OCI-LY7 (cell line): Measurements from ENCODE around the gene RPUSD3. TPM values are rescaled to one million over a fixed set of nuclear protein-coding genes. Genes with fewer than 3 reads are reported as not detected.
"Not testable (repeated sequence)": the region's sequence is repeated elsewhere in the genome, so short reads cannot be mapped to it uniquely, and the experiment has no call there.

Source experiments
- BruUV-seq: library from RNA; stranded (reverse); fragments of 400-500 nt; replicated peaks from 2 replicates; lab custom pipeline; 2021; lab: Mats Ljungman, UMichigan
- CTCF ChIA-PET: fragments of 300-600 bp; sonication (Branson Sonifier 250); formaldehyde crosslinking; loops from one replicate; lab custom pipeline; 2022; ENCODE audit warnings: antibody characterized with exemption; ENCODE audit not compliant: unreplicated experiment; lab: Charles Lee
- POLR2A ChIA-PET: fragments of 300-600 bp; sonication (Branson Sonifier 250); formaldehyde crosslinking; loops from one replicate; lab custom pipeline; 2022; ENCODE audit warnings: antibody characterized with exemption; lab: Charles Lee
- DNase-seq: peaks from one replicate; pipeline ENCODE4 v3.0.0-alpha.2; 2015; ENCODE audit warnings: low spot score
- H2AFZ ChIP-seq: fragments of 200-600 bp; sonication (generic), shearing (Covaris generic); 2 replicates; pipeline ENCODE4 v1.6.1; 2014; ENCODE audit warnings: mild to moderate bottlenecking, antibody characterized with exemption, low read length, moderate library complexity
- H3K27ac ChIP-seq: fragments of 200-600 bp; sonication (generic); 2 replicates; pipeline ENCODE4 v1.5.1; 2014; ENCODE audit warnings: mixed run types, low read depth, mild to moderate bottlenecking, moderate library complexity, low read length, inconsistent platforms; ENCODE audit not compliant: poor library complexity, severe bottlenecking
- H3K36me3 ChIP-seq: fragments of 200-600 bp; sonication (generic); 2 replicates; pipeline ENCODE4 v1.6.1; 2014; ENCODE audit warnings: mild to moderate bottlenecking, antibody characterized with exemption, low read length, moderate library complexity, mixed read lengths; ENCODE audit not compliant: insufficient read depth
- H3K4me1 ChIP-seq: fragments of 200-600 bp; sonication (generic); 2 replicates; pipeline ENCODE4 v1.5.1; 2014; ENCODE audit warnings: mild to moderate bottlenecking, low read length; ENCODE audit not compliant: insufficient read depth, poor library complexity, severe bottlenecking
- H3K4me2 ChIP-seq: fragments of 200-600 bp; sonication (generic); 2 replicates; pipeline ENCODE4 v1.6.1; 2014; ENCODE audit warnings: mild to moderate bottlenecking, low read length
- H3K4me3 ChIP-seq: fragments of 200-600 bp; sonication (generic); 2 replicates; pipeline ENCODE4 v1.5.1; 2014; ENCODE audit warnings: mild to moderate bottlenecking, low read depth, low read length; ENCODE audit not compliant: poor library complexity, severe bottlenecking
- H3K79me2 ChIP-seq: fragments of 200-600 bp; sonication (generic); 2 replicates; pipeline ENCODE4 v1.6.1; 2016; ENCODE audit warnings: low read depth, mild to moderate bottlenecking, low read length, moderate library complexity, mixed read lengths; ENCODE audit not compliant: insufficient read depth
- H3K9me2 ChIP-seq: fragments of 200-600 bp; sonication (generic); 2 replicates; pipeline ENCODE4 v1.6.1; 2016; ENCODE audit warnings: mild to moderate bottlenecking, low read length, mixed read lengths; ENCODE audit not compliant: insufficient read depth
- H3K9me3 ChIP-seq: fragments of 200-600 bp; sonication (generic); 2 replicates; pipeline ENCODE4 v1.6.1; 2014; ENCODE audit warnings: mild to moderate bottlenecking, mixed run types, low read length, mixed read lengths
- H4K20me1 ChIP-seq: fragments of 200-600 bp; sonication (generic); 2 replicates; pipeline ENCODE4 v1.6.1; 2014; ENCODE audit warnings: mild to moderate bottlenecking, antibody characterized with exemption, low read length, moderate library complexity, mixed read lengths; ENCODE audit not compliant: insufficient read depth
- EZH2phosphoT487 ChIP-seq: fragments of 200-600 bp; sonication (generic); IDR thresholded peaks from 2 replicates; pipeline ENCODE4 v1.6.1; 2018; ENCODE audit warnings: low read depth, borderline replicate concordance, mild to moderate bottlenecking, mixed run types, antibody characterized with exemption, low read length, moderate library complexity, mixed read lengths
- intact Hi-C: fragments of 100-400 bp; cut with micrococcal nuclease; formaldehyde crosslinking; loops from one replicate; pipeline ENCODE4 v1.10.0; 2022; ENCODE audit not compliant: unreplicated experiment
- total RNA-seq, 2 experiments: library from RNA; depleted of rRNA in 1 of 2; stranded (reverse); fragments of >200 nt in 1 of 2; shearing (Covaris generic) in 1 of 2; gene quantifications; 2 replicates each; pipeline ENCODE4 v1.2.3, GENCODE V29; 2014 to 2022
- TF ChIP-seq, protein P1 (sequence below): fragments of 200-600 bp; sonication (generic); conservative IDR thresholded peaks from 2 replicates; pipeline ENCODE4 v1.5.1; 2014; ENCODE audit warnings: mild to moderate bottlenecking, antibody characterized with exemption, low read length, moderate library complexity, mixed read lengths

Gene RPUSD3
- total RNA-seq, 2 experiments from 2014 or later, result 44.2 to 59.2 TPM

DNA sequence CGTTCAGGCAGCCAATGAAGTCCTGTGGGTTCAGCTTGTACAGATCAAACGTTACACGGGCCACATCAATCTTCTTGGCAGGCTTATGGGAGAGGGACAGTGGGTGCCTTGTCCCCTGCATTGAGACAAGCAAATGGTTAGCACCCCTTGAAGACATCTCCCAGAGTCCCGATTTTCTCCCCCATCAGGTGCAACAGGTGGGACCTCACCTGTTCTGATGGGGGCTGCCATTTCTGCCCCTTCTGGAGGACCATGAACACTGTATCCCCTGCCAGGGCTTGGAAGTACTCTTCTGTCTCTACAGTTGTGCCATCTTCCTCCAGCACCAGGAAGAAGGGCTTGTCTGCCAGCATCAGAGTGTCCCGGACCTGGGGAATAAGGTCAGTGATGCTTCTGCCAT is 26.1 kb upstream of the RPUSD3 start:
- Histone ChIP-seq H2AFZ (no peak overlapping the region), H3K9me2 (no peaks in the 10 kb centered on the region), H3K27ac (no peak overlapping the region), H3K9me3 (no peaks in the 10 kb centered on the region), H3K79me2 (no peaks in the 10 kb centered on the region), H4K20me1 (no peaks in the 10 kb centered on the region), H3K36me3 (no peaks in the 10 kb centered on the region), H3K4me3 (no peak overlapping the region), H3K4me2 (no peak overlapping the region), H3K4me1 (no peaks in the 10 kb centered on the region)
- TF ChIP-seq, protein P1, sequence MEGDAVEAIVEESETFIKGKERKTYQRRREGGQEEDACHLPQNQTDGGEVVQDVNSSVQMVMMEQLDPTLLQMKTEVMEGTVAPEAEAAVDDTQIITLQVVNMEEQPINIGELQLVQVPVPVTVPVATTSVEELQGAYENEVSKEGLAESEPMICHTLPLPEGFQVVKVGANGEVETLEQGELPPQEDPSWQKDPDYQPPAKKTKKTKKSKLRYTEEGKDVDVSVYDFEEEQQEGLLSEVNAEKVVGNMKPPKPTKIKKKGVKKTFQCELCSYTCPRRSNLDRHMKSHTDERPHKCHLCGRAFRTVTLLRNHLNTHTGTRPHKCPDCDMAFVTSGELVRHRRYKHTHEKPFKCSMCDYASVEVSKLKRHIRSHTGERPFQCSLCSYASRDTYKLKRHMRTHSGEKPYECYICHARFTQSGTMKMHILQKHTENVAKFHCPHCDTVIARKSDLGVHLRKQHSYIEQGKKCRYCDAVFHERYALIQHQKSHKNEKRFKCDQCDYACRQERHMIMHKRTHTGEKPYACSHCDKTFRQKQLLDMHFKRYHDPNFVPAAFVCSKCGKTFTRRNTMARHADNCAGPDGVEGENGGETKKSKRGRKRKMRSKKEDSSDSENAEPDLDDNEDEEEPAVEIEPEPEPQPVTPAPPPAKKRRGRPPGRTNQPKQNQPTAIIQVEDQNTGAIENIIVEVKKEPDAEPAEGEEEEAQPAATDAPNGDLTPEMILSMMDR, result no peak
- no peak for TF ChIP-seq EZH2phosphoT487
- BruUV-seq, result no TSS peak
- intact Hi-C loops, result no loop called here
- DNase-seq, result no peak
- ChIA-PET POLR2A (interaction anchor here (0.7 kb wide), 1 partner anchor 14 kb away, joined by 3 read pairs; no protein-coding TSS in a partner anchor), CTCF (no interaction called here)

DNA sequence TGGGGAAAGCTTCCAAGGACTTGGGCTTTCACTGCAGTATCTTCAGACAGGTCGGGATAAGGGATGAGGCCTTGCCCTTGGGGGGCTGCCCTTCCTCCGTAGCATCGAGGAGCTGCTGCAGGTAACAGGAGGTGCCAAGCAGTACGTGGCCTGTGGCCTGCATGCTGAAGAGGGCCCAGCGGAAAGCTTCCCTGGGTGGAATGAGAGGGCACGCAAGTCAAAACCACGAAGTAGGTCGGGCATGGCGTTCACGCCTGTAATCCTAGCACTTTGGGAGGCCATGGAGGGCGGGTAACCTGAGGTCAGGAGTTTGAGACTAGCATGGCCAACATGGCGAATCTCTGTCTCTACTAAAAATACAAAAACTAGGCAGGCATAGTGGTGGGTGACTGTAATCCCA is 23.3 kb upstream of the RPUSD3 start:
- Histone ChIP-seq H3K9me3 (no peaks in the 10 kb centered on the region), H3K4me2 (no peak overlapping the region), H2AFZ (no peak overlapping the region), H3K4me3 (no peak overlapping the region), H3K4me1 (no peaks in the 10 kb centered on the region), H3K27ac (no peak overlapping the region), H3K79me2 (no peaks in the 10 kb centered on the region), H3K9me2 (no peaks in the 10 kb centered on the region), H4K20me1 (no peaks in the 10 kb centered on the region), H3K36me3 (no peaks in the 10 kb centered on the region)
- POLR2A ChIA-PET, result interaction anchor here (0.5 kb wide), 1 partner anchor 109 kb away, joined by 3 read pairs; no protein-coding TSS in a partner anchor
- DNase-seq, result no peak
- CTCF ChIA-PET, result interaction anchor here (0.6 kb wide), 1 partner anchor 140 kb away, joined by 4 read pairs; no protein-coding TSS in a partner anchor
- TF ChIP-seq EZH2phosphoT487, result no peak
- TF ChIP-seq, protein P1, result no peak
- BruUV-seq, result no TSS peak
- intact Hi-C loops, result no loop called here

DNA sequence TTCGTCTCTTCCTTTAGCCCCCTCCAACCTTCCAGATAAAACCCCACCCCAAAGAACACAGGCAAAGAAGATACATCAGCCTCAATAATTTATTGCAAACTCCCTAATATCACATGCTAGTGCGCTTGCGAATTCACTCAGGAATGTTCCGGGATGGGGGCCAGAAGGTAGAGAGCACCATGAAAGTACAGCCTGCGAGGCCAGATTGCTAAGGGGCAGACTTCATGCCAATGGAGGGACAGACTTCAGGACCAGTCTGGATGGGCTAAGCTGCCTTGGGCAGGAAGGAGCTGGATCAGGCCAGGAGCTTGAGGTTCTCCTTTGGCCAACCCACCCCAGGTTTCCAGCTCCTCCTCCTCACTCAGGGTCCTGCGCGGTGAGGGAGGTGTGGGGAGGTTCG is 22.8 kb upstream of the RPUSD3 start:
- H3K9me3 ChIP-seq, result no peaks in the 10 kb centered on the region
- TF ChIP-seq EZH2phosphoT487, result no peak
- TF ChIP-seq, protein P1, result no peak
- no peaks in the 10 kb centered on the region for H3K36me3 ChIP-seq
- no peak overlapping the region for H3K4me3 ChIP-seq
- no peak overlapping the region for H2AFZ ChIP-seq
- H4K20me1 ChIP-seq, result no peaks in the 10 kb centered on the region
- no peak for DNase-seq
- H3K9me2 ChIP-seq, result no peaks in the 10 kb centered on the region
- intact Hi-C loops, result no loop called here
- no peak overlapping the region for H3K4me2 ChIP-seq
- H3K79me2 ChIP-seq, result no peaks in the 10 kb centered on the region
- no peaks in the 10 kb centered on the region for H3K4me1 ChIP-seq
- ChIA-PET CTCF (interaction anchor here (0.6 kb wide), 1 partner anchor 140 kb away, joined by 4 read pairs; no protein-coding TSS in a partner anchor), POLR2A (interaction anchor here (0.5 kb wide), 1 partner anchor 109 kb away, joined by 3 read pairs; no protein-coding TSS in a partner anchor)
- BruUV-seq, result no TSS peak
- no peak overlapping the region for H3K27ac ChIP-seq

DNA sequence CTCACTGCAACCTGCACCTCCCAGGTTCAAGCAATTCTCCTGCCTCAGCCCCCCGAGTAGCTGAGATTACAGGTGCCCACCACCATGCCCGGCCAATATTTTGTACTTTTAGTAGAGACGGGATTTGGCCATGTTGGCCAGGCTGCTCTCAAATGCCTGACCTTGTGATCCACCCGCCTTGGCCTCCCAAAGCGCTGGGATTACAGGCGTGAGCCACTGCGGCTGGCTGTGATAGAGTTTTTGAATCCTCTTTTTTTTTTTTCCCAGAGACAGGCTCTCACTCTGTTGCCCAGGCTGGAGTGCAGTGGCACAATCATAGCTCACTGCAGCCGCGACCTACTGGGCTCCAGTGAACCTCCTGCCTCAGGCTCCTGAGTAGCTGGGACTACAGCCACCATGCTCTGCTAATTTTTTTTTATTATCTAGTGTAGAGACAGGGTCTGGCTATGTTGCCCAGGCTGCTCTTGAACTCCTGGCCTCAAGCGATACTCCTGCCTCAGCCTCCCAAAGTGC is 21.4 kb upstream of the RPUSD3 start:
- H4K20me1 ChIP-seq, CTCF ChIA-PET, H3K79me2 ChIP-seq, H3K4me3 ChIP-seq, H3K9me2 ChIP-seq, BruUV-seq, H2AFZ ChIP-seq, H3K9me3 ChIP-seq, H3K4me2 ChIP-seq, DNase-seq, intact Hi-C loops, H3K27ac ChIP-seq, H3K4me1 ChIP-seq, H3K36me3 ChIP-seq: not testable (repeated sequence)
- POLR2A ChIA-PET, result interaction anchor here (0.7 kb wide), 2 partner anchors 14 to 309 kb away, joined by 4 read pairs; no protein-coding TSS in a partner anchor
